ENCODE data around the gene NFIB. TPM values are rescaled to one million over a fixed set of nuclear protein-coding genes. Genes with fewer than 3 reads are reported as not detected.

The NFIB gene
- total and polyA plus RNA-seq, 2 donors (not counting 3 experiments of a cell fraction or from before 2014, with no cell fraction given): 26.4 to 174 TPM

DNA sequence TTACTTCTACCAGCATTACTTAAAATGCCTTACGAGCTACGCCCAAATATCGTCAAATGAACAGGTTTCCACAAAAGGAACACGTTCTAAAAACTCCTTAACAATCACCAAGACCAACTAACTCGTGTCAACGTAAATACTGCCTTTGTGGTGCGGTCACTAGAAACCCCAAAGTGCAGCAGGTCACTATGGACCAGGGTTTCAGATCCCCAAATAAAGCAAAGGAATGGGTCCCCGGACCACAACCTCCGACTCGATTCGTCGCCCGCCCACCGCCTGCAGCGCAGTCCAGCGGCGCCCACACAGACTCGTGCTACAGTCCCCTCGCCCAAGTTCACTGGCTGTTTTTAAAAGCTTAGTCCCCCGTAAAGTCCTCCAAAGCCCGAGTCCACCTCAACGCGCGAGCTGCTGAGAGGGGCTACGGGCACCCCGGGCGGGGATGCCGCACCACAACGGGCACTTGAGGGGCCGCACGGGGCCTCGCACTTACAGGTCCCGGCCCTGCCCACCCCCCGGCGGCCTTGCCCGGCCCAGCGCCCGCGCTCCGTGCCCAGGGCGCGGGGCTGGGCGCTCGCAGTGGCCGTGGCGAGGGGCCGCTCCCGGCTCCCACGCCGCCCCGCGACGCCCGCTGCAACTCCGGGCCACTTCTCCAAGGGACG lies 1.1 kb downstream of the NFIB start:
- no peaks in the 10 kb centered on the region for H3K27me3 ChIP-seq (ENCODE audit: control insufficient read depth in 2 of 2, insufficient read depth in 2 of 2, low read length in 2 of 2)
- H3K9me1 ChIP-seq (replicated peaks; ENCODE audit: control insufficient read depth, extremely low read depth, insufficient read depth, low read length): no peaks in the 10 kb centered on the region
- no peak overlapping the region for H2AFZ ChIP-seq (ENCODE audit: low read depth, low read length)
- peak overlapping the region; percentile 98 for H3K4me2 ChIP-seq (ENCODE audit: insufficient read depth, low read length)
- H3K9me3 ChIP-seq (replicated peaks; ENCODE audit: control insufficient read depth, insufficient read depth, low read length): no peaks in the 10 kb centered on the region
- DNase-seq (ENCODE audit: low read depth, low spot score) (peak; percentile 53), FAIRE-seq (no peak)
- no TSS peak for BruUV-seq (replicated peaks)
- peak overlapping the region; percentile 61 to 99 (median 80) for H3K4me3 ChIP-seq (replicated peaks in 1 of 3; ENCODE audit: insufficient read depth in 1 of 3, low read depth in 1 of 3, low read length in 3 of 3)
- peak overlapping the region; percentile 98 for H3K9ac ChIP-seq (replicated peaks; ENCODE audit: extremely low read depth, insufficient read depth, low read length)
- H3K4me1 ChIP-seq (ENCODE audit: control insufficient read depth, extremely low read depth, insufficient read depth, low read length): peaks cover 47% of the 10 kb centered on the region
- POLR2A ChIA-PET: interaction anchor here (1.4 kb wide), 1 partner anchor 91 kb away, joined by 3 read pairs; no protein-coding TSS in a partner anchor
- intact Hi-C loops (cut with micrococcal nuclease): loop anchor here (2.0 to 10.0 kb wide), 5 partner anchors 98 to 886 kb away; no protein-coding TSS in a partner anchor
- TF ChIP-seq GATA2 (IDR thresholded peaks at IDR 0.05; ENCODE audit: insufficient read depth, insufficient read length, low read depth, low read length) (no peak), POLR2AphosphoS5 (IDR thresholded peaks at IDR 0.05; ENCODE audit: insufficient read depth, low read depth, low read length) (peak; percentile 17), EZH2 (IDR thresholded peaks at IDR 0.05; ENCODE audit: borderline replicate concordance, low read depth, low read length, severe bottlenecking) (no peak), FOS (IDR thresholded peaks at IDR 0.05; ENCODE audit: borderline replicate concordance, insufficient read depth, low read length) (no peak)
- no peaks in the 10 kb centered on the region for H3K36me3 ChIP-seq (ENCODE audit: control insufficient read depth in 2 of 2, extremely low read depth in 1 of 2, insufficient read depth in 2 of 2, low read length in 2 of 2)
- H3K79me2 ChIP-seq (ENCODE audit: control insufficient read depth, insufficient read depth, low read length): peaks cover 69% of the 10 kb centered on the region
- peak overlapping the region; percentile 86 for H3K27ac ChIP-seq (ENCODE audit: insufficient read depth, low read depth, low read length)
- H4K20me1 ChIP-seq (replicated peaks; ENCODE audit: control insufficient read depth, extremely low read depth, insufficient read depth, low read length): peaks cover 15% of the 10 kb centered on the region
- dilution Hi-C loops (cut with MboI; ENCODE audit: extremely low pct_ligation_motif_present, low sequenced_read_pairs): no loop called here
- CTCF ChIA-PET: interaction anchor here (1.4 to 2.7 kb wide), 4 partner anchors 41 to 92 kb away, joined by 4 to 16 read pairs (median 6); no protein-coding TSS in a partner anchor

Data from endothelial cell of umbilical vein (primary cell).